GM23338 (cell line): ENCODE measurements around the gene UTP18. TPM values are rescaled to one million over a fixed set of nuclear protein-coding genes. Genes with fewer than 3 reads are reported as not detected.

Experiments
- ATAC-seq: fragments of 200-7000 bp; cut with Tn5 transposase; 3 replicates; pipeline ENCODE4 v1.9.1; 2020
- DNase-seq: peaks from one replicate; pipeline ENCODE4 v3.0.0-alpha.2; 2015; ENCODE audit warnings: low spot score
- H2AFZ ChIP-seq: fragments of 200-600 bp; sonication (generic); 2 replicates; pipeline ENCODE4 v1.8.0; 2016; ENCODE audit warnings: antibody characterized with exemption, mild to moderate bottlenecking, moderate library complexity
- H3F3A ChIP-seq: fragments of 200-600 bp; sonication (generic); replicated peaks from 2 replicates; pipeline ENCODE4 v1.8.0; 2017; ENCODE audit warnings: antibody characterized with exemption, mixed run types, low read depth
- H3K27ac ChIP-seq: fragments of 200-600 bp; sonication (generic); 2 replicates; pipeline ENCODE4 v1.6.1; 2016; ENCODE audit warnings: low read depth
- H3K27me3 ChIP-seq: fragments of 200-600 bp; sonication (generic); 2 replicates; pipeline ENCODE4 v1.8.0; 2016; ENCODE audit warnings: mild to moderate bottlenecking, mixed run types, moderate library complexity; ENCODE audit not compliant: insufficient read depth
- H3K36me3 ChIP-seq: fragments of 200-600 bp; sonication (generic); 2 replicates; pipeline ENCODE4 v1.8.0; 2016; ENCODE audit warnings: mild to moderate bottlenecking; ENCODE audit not compliant: insufficient read depth
- H3K4me1 ChIP-seq: fragments of 200-600 bp; sonication (generic); 2 replicates; pipeline ENCODE4 v1.8.0; 2016; ENCODE audit warnings: mild to moderate bottlenecking, moderate library complexity; ENCODE audit not compliant: insufficient read depth
- H3K4me2 ChIP-seq: fragments of 200-600 bp; sonication (generic); 2 replicates; pipeline ENCODE4 v1.7.1; 2017; ENCODE audit warnings: mixed run types
- H3K4me3 ChIP-seq: fragments of 200-600 bp; sonication (generic); 2 replicates; pipeline ENCODE4 v1.6.1; 2016; ENCODE audit warnings: mixed run types
- H3K79me2 ChIP-seq: fragments of 200-600 bp; sonication (generic); replicated peaks from 2 replicates; pipeline ENCODE4 v1.8.0; 2017; ENCODE audit warnings: mild to moderate bottlenecking; ENCODE audit not compliant: insufficient read depth
- H3K9me2 ChIP-seq: fragments of 200-600 bp; sonication (generic); 2 replicates; pipeline ENCODE4 v1.8.0; 2017; ENCODE audit not compliant: insufficient read depth
- H4K20me1 ChIP-seq: fragments of 200-600 bp; sonication (generic); replicated peaks from 2 replicates; pipeline ENCODE4 v1.8.0; 2017; ENCODE audit warnings: mild to moderate bottlenecking; ENCODE audit not compliant: insufficient read depth
- H3K27ac Mint-ChIP-seq: 2 replicates; pipeline ENCODE4 v1.8.0; 2020; ENCODE audit warnings: inconsistent platforms, mild to moderate bottlenecking, moderate library complexity, mixed read lengths
- H3K27me3 Mint-ChIP-seq: 3 replicates; pipeline ENCODE4 v1.8.0; 2022; ENCODE audit warnings: low read depth, mild to moderate bottlenecking, moderate library complexity, mixed read lengths, inconsistent platforms; ENCODE audit not compliant: insufficient read depth, poor library complexity
- H3K36me3 Mint-ChIP-seq: 3 replicates; pipeline ENCODE4 v1.8.0; 2021; ENCODE audit warnings: low read depth, mild to moderate bottlenecking, inconsistent platforms, moderate library complexity, mixed read lengths
- H3K4me1 Mint-ChIP-seq: 3 replicates; pipeline ENCODE4 v1.8.0; 2020; ENCODE audit warnings: mild to moderate bottlenecking, inconsistent platforms, mixed read lengths
- H3K4me3 Mint-ChIP-seq: 3 replicates; pipeline ENCODE4 v1.8.0; 2021; ENCODE audit warnings: moderate library complexity, mild to moderate bottlenecking, inconsistent platforms, mixed read lengths
- H3K9me3 Mint-ChIP-seq: 3 replicates; pipeline ENCODE4 v1.8.0; 2020; ENCODE audit warnings: moderate library complexity, mild to moderate bottlenecking, inconsistent platforms, mixed read lengths
- CREB1 ChIP-seq: fragments of 250-450 bp; sonication (Bioruptor Pico); IDR thresholded peaks from 2 replicates; pipeline ENCODE4 v1.5.0; 2020; ENCODE audit warnings: low read depth, mild to moderate bottlenecking, moderate library complexity
- EZH2 ChIP-seq: fragments of 200-600 bp; sonication (generic); IDR thresholded peaks from one replicate; pipeline ENCODE4 v1.8.0; 2017; ENCODE audit warnings: antibody characterized with exemption, mild to moderate bottlenecking, low read depth; ENCODE audit not compliant: unreplicated experiment
- EZH2phosphoT487 ChIP-seq: fragments of 200-600 bp; sonication (generic); IDR thresholded peaks from one replicate; pipeline ENCODE4 v1.8.1; 2018; ENCODE audit warnings: antibody characterized with exemption; ENCODE audit not compliant: unreplicated experiment
- JUNB ChIP-seq: IDR thresholded peaks from one replicate; pipeline ENCODE4 v1.6.1; 2016; ENCODE audit warnings: antibody characterized with exemption; ENCODE audit not compliant: unreplicated experiment
- NANOG ChIP-seq: IDR thresholded peaks from 2 replicates; pipeline ENCODE4 v1.6.1; 2016; ENCODE audit warnings: antibody characterized with exemption, borderline replicate concordance
- POLR2AphosphoS5 ChIP-seq: IDR thresholded peaks from 2 replicates; pipeline ENCODE4 v1.6.1; 2016; ENCODE audit warnings: antibody characterized with exemption, low read depth
- STAT1 ChIP-seq: IDR thresholded peaks from one replicate; pipeline ENCODE4 v1.6.1; 2016; ENCODE audit warnings: antibody characterized with exemption; ENCODE audit not compliant: unreplicated experiment
- ZNF331 ChIP-seq: fragments of 250-450 bp; sonication (Bioruptor Pico); IDR thresholded peaks from 2 replicates; pipeline ENCODE4 v1.5.0; 2020; ENCODE audit warnings: low read depth, mild to moderate bottlenecking, moderate library complexity
- polyA plus RNA-seq: library from polyadenylated mRNA; unstranded; fragments of >200 nt; fragmentation: Nextera tagmentation; extraction: Ambion mirVana; gene quantifications from 2 replicates; pipeline ENCODE4 v1.2.1, GENCODE V29; 2016
- total RNA-seq: library from RNA; depleted of rRNA; stranded (reverse); fragments of >200 nt; shearing (Covaris generic); gene quantifications from 2 replicates; pipeline ENCODE4 v1.2.3, GENCODE V29; 2014
- TF ChIP-seq, protein P1 (sequence below): IDR thresholded peaks from one replicate; pipeline ENCODE4 v1.6.1; 2018; ENCODE audit warnings: antibody characterized with exemption; ENCODE audit not compliant: unreplicated experiment
- TF ChIP-seq, protein P2 (sequence below): IDR thresholded peaks from 2 replicates; pipeline ENCODE4 v1.6.1; 2016; ENCODE audit warnings: antibody characterized with exemption

Gene UTP18
- total and polyA plus RNA-seq, 2 experiments from 2014 or later, result 79.4 to 87.9 TPM

DNA sequence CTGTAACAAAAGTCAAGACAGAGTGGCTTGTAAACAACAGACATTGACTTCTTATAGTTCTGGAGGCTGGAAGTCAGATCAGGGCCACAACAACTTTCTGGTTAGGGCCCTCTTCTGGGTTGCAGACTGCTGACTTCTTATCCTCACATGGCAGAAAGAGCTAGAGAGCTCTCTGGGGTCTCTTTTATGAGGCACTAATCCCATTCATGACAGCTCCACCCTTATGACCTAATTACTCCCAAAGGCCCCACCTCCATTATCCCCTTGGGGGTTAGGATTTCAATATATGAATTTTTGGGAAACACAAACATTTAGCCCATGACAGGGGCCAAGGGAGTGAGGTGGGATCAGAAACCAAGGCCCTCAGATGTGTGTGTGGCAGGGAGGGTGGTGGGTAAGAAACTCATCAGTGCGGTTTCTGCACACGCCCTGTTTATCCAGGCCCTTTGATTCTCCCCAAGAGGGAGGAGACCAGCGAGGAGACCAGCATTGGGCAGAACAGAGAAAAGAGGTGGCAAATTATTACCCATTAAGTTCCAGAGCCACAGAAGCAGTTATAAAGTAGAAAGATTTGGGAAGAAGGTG lies 74.8 kb downstream of the UTP18 start:
- H3F3A ChIP-seq, result no peaks in the 10 kb centered on the region
- peaks cover 22% of the 10 kb centered on the region for H3K9me3 Mint-ChIP-seq
- H3K27ac ChIP-seq, result no peak overlapping the region
- no peaks in the 10 kb centered on the region for H3K36me3 ChIP-seq
- no peak overlapping the region for H3K4me3 ChIP-seq
- H3K9me2 ChIP-seq, result peaks cover 10% of the 10 kb centered on the region; the same call in 1 of the 2 replicates
- no peaks in the 10 kb centered on the region for H3K4me1 Mint-ChIP-seq
- H3K4me1 ChIP-seq, result no peaks in the 10 kb centered on the region
- H3K4me2 ChIP-seq, result no peak overlapping the region
- DNase-seq (no peak), ATAC-seq (no peak)
- H3K27me3 ChIP-seq, result no peaks in the 10 kb centered on the region
- no peaks in the 10 kb centered on the region for H3K79me2 ChIP-seq
- H3K36me3 Mint-ChIP-seq, result peaks cover 14% of the 10 kb centered on the region; the same call in 2 of the 3 replicates
- no peaks in the 10 kb centered on the region for H4K20me1 ChIP-seq
- no peak overlapping the region for H2AFZ ChIP-seq
- TF ChIP-seq NANOG (no peak), STAT1 (no peak), ZNF331 (CRISPR knock-in tag) (no peak)
- TF ChIP-seq, protein P1, sequence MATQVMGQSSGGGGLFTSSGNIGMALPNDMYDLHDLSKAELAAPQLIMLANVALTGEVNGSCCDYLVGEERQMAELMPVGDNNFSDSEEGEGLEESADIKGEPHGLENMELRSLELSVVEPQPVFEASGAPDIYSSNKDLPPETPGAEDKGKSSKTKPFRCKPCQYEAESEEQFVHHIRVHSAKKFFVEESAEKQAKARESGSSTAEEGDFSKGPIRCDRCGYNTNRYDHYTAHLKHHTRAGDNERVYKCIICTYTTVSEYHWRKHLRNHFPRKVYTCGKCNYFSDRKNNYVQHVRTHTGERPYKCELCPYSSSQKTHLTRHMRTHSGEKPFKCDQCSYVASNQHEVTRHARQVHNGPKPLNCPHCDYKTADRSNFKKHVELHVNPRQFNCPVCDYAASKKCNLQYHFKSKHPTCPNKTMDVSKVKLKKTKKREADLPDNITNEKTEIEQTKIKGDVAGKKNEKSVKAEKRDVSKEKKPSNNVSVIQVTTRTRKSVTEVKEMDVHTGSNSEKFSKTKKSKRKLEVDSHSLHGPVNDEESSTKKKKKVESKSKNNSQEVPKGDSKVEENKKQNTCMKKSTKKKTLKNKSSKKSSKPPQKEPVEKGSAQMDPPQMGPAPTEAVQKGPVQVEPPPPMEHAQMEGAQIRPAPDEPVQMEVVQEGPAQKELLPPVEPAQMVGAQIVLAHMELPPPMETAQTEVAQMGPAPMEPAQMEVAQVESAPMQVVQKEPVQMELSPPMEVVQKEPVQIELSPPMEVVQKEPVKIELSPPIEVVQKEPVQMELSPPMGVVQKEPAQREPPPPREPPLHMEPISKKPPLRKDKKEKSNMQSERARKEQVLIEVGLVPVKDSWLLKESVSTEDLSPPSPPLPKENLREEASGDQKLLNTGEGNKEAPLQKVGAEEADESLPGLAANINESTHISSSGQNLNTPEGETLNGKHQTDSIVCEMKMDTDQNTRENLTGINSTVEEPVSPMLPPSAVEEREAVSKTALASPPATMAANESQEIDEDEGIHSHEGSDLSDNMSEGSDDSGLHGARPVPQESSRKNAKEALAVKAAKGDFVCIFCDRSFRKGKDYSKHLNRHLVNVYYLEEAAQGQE, result no peak
- no peak overlapping the region for H3K27ac Mint-ChIP-seq
- H3K27me3 Mint-ChIP-seq, result peaks cover 1% of the 10 kb centered on the region
- H3K4me3 Mint-ChIP-seq, result no peak overlapping the region

DNA sequence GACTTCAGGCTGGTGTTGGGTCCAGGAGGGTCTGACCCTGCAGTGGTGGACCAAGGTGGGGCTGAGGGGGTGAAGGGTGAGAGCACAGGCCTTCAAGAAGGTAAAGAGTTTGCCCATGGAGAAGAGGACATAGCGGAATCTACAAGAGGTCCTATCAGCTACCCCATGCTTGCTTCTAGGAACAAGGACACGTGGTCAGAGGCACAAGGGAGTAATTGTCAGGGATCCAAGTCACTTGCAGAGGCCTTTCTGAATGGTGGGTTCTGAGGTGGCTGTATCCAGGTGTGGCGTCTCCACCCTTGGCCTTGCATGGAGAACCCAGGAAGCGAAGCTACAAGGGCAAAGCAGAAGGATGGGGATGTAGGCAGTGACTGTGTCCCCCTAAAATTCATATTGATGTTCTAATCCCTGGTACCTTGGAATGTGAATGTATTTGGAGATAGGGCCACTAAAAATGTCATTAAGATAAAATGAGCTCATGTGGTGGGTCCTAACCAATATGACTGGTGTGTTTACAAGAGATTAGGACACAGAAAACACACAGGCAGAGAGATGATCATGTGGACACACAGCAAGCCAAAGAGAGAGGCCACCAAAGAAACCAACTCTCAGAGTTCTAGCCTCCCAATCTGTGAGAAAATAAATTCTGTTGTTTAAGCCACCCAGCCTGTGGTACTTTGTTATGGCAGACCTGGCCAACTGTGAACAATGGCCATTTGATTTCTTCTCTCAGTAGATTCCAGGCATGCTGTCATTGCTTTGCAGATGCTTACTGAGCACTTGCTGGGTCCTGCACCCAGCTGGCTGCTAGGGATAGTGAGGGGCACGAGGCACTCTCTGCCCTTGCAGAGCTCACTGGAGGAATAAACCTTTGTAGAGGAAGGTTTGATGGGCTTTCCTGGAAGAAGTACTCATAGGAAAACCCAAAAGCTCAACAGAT lies 75.8 kb downstream of the UTP18 start:
- TF ChIP-seq EZH2, result no peak
- no peak for TF ChIP-seq CREB1 (CRISPR knock-in tag)
- TF ChIP-seq, protein P2, sequence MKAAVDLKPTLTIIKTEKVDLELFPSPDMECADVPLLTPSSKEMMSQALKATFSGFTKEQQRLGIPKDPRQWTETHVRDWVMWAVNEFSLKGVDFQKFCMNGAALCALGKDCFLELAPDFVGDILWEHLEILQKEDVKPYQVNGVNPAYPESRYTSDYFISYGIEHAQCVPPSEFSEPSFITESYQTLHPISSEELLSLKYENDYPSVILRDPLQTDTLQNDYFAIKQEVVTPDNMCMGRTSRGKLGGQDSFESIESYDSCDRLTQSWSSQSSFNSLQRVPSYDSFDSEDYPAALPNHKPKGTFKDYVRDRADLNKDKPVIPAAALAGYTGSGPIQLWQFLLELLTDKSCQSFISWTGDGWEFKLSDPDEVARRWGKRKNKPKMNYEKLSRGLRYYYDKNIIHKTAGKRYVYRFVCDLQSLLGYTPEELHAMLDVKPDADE, result no peak
- TF ChIP-seq, protein P1, result no peak
- TF ChIP-seq STAT1, result no peak
- no peak for TF ChIP-seq EZH2phosphoT487
- TF ChIP-seq NANOG, result no peak
- no peak for TF ChIP-seq JUNB
- no peak for TF ChIP-seq POLR2AphosphoS5
- no peak for TF ChIP-seq ZNF331 (CRISPR knock-in tag)
- Histone ChIP-seq H3K4me3 (no peak overlapping the region), H2AFZ (no peak overlapping the region), H3F3A (no peaks in the 10 kb centered on the region), H3K9me2 (peaks cover 10% of the 10 kb centered on the region; the same call in 1 of the 2 replicates), H3K79me2 (no peaks in the 10 kb centered on the region), H3K4me1 (no peaks in the 10 kb centered on the region), H3K27me3 (no peaks in the 10 kb centered on the region), H3K27ac (no peak overlapping the region), H3K36me3 (no peaks in the 10 kb centered on the region), H3K4me2 (no peak overlapping the region), H4K20me1 (no peaks in the 10 kb centered on the region)
- H3K4me3 Mint-ChIP-seq, result no peak overlapping the region
- ATAC-seq (no peak), DNase-seq (no peak)
- H3K36me3 Mint-ChIP-seq, result peaks cover 12% of the 10 kb centered on the region; the same call in 2 of the 3 replicates
- no peaks in the 10 kb centered on the region for H3K4me1 Mint-ChIP-seq
- H3K27me3 Mint-ChIP-seq, result peaks cover 1% of the 10 kb centered on the region
- peaks cover 15% of the 10 kb centered on the region for H3K9me3 Mint-ChIP-seq
- H3K27ac Mint-ChIP-seq, result no peak overlapping the region
